Frontal cortex (tissue), 4 donors: Measurements from ENCODE around the gene STARD7. TPM values are rescaled to one million over a fixed set of nuclear protein-coding genes. Genes with fewer than 3 reads are reported as not detected.

ENCODE experiments used
- DNase-seq, 2 donors: peaks; one replicate each; pipeline ENCODE4 v3.0.0; 2012; ENCODE audit warnings: low spot score in 2 of 2
- FAIRE-seq: peaks from 2 replicates; lab custom pipeline; 2012; peaks lifted over from hg19 to GRCh38; lab: Jason Lieb, UNC
- total RNA-seq: library from RNA; depleted of rRNA; stranded (reverse); fragments of >200 nt; gene quantifications from one replicate; pipeline ENCODE4 v1.2.3, GENCODE V29; 2014
- donor health status: control.
- donor health status: control.
- donor health status: control.

STARD7 gene
- total RNA-seq, 1 donor from 2014 or later: 174 TPM

GRCh38 chr2:96152304-96153161, 56.1 kb downstream of the STARD7 start:
- DNase-seq (no peak), FAIRE-seq (no peak)

- DNase-seq: no peak
These were observed 56.9 kb downstream of the STARD7 start for GRCh38 chr2:96151595-96152303.

GRCh38 chr2:96150791-96151594, 57.6 kb downstream of the STARD7 start:
- no peak for DNase-seq

More at GRCh38 chr2:96151595-96152303, 56.9 kb downstream of the STARD7 start:
- FAIRE-seq: no peak

GRCh38 chr2:96150007-96150640, 58.5 kb downstream of the STARD7 start:
- DNase-seq: no peak
- no peak for FAIRE-seq

More at GRCh38 chr2:96150791-96151594, 57.6 kb downstream of the STARD7 start:
- no peak for FAIRE-seq

GRCh38 chr2:96148410-96149217, 60.0 kb downstream of the STARD7 start:
- DNase-seq (peak in 1 of 2 donors; percentile 70), FAIRE-seq (no peak)

- DNase-seq (no peak), FAIRE-seq (no peak)
These were observed 60.9 kb downstream of the STARD7 start for GRCh38 chr2:96147593-96148201.

- DNase-seq: no peak
These were observed 61.6 kb downstream of the STARD7 start for GRCh38 chr2:96146881-96147592.

GRCh38 chr2:96146153-96146880, 62.3 kb downstream of the STARD7 start:
- FAIRE-seq (no peak), DNase-seq (peak in 1 of 2 donors; percentile 50)

More at GRCh38 chr2:96146881-96147592, 61.6 kb downstream of the STARD7 start:
- FAIRE-seq: no peak

GRCh38 chr2:96145848-96146152, 62.8 kb downstream of the STARD7 start:
- no peak for FAIRE-seq
- DNase-seq: no peak

- FAIRE-seq: no peak
- peak; percentile 84 to 89 for DNase-seq
These were observed 63.4 kb downstream of the STARD7 start, which contains the start of gene DUSP2 for GRCh38 chr2:96145036-96145847. DUSP2 (minus strand) TSS chr2:96145440; CDS start chr2:96145354, 86 bp downstream.

GRCh38 chr2:96144481-96145035, 64.1 kb downstream of the STARD7 start:
- FAIRE-seq (no peak), DNase-seq (no peak)

- DNase-seq: no peak
- FAIRE-seq: no peak
These were observed 64.7 kb downstream of the STARD7 start for GRCh38 chr2:96143848-96144480.

- FAIRE-seq (no peak), DNase-seq (no peak)
These were observed 65.3 kb downstream of the STARD7 start for GRCh38 chr2:96143231-96143847.

- FAIRE-seq: no peak
- no peak for DNase-seq
These were observed 66.2 kb downstream of the STARD7 start for GRCh38 chr2:96142217-96143113.
